A673 (cell line): ENCODE data around the gene TOMM34.

Source experiments
- CTCF ChIP-seq: fragments of 300-800, 200-600 bp; sonication (generic); conservative IDR thresholded peaks from 2 replicates; pipeline ENCODE4 v1.5.1; 2017; ENCODE audit warnings: low read depth, mild to moderate bottlenecking, antibody characterized with exemption, low read length, moderate library complexity, mixed read lengths
- EZH2 ChIP-seq: fragments of 200-600 bp; sonication (generic); IDR thresholded peaks from 2 replicates; pipeline ENCODE4 v1.6.1; 2017; ENCODE audit warnings: borderline replicate concordance, low read depth, mild to moderate bottlenecking, mixed read lengths, antibody characterized with exemption, low read length; ENCODE audit not compliant: poor library complexity, severe bottlenecking

DNA sequence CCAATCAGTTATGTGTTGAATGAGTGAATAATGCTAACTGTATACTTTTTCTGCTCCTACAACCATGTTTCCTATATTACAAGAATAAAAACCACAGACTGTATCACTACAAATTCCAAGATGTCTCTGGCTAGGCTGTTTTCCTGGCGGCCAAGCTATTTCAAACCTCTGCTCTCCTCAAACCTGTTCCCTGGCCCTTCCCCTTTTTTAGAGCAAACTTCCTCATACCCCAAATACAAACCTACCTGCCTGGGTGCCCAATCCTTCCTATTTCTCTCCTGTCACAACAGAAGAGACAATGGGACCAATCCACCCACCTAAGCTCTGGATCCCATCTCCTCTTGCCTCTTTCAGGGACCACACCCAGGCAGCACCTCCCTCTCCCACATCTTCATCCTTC is 7.5 kb downstream of the TOMM34 start:
- TF ChIP-seq CTCF, result no peak
- no peak for TF ChIP-seq EZH2
